GM18526 (cell line): Measurements from ENCODE around the gene CTNNA3.

ENCODE experiments used
- POLR2A ChIP-seq: IDR thresholded peaks from 3 replicates; pipeline ENCODE4 v1.6.1; 2011; ENCODE audit not compliant: insufficient read length; ENCODE audit errors: extremely low read depth

Gene CTNNA3

GRCh38 chr10:66772548-66773471, 923.2 kb downstream of the CTNNA3 start:
- no peak for TF ChIP-seq POLR2A

GRCh38 chr10:66767707-66768106, 928.3 kb downstream of the CTNNA3 start:
- no peak for TF ChIP-seq POLR2A

- TF ChIP-seq POLR2A = no peak
These were observed 933.7 kb downstream of the CTNNA3 start for GRCh38 chr10:66762218-66762729.

- no peak for TF ChIP-seq POLR2A
These were observed 935.1 kb downstream of the CTNNA3 start for GRCh38 chr10:66760941-66761340.

GRCh38 chr10:66755474-66755873, 940.5 kb downstream of the CTNNA3 start:
- no peak for TF ChIP-seq POLR2A

- no peak for TF ChIP-seq POLR2A
These were observed 943.3 kb downstream of the CTNNA3 start for GRCh38 chr10:66752714-66753113.

- no peak for TF ChIP-seq POLR2A
These were observed 947.8 kb downstream of the CTNNA3 start for GRCh38 chr10:66748217-66748616.

GRCh38 chr10:66747451-66747850, 948.5 kb downstream of the CTNNA3 start:
- TF ChIP-seq POLR2A = no peak

- TF ChIP-seq POLR2A = no peak
These were observed 949.3 kb downstream of the CTNNA3 start for GRCh38 chr10:66746711-66747110.

GRCh38 chr10:66746246-66746645, 949.7 kb downstream of the CTNNA3 start:
- no peak for TF ChIP-seq POLR2A

- no peak for TF ChIP-seq POLR2A
These were observed 951.1 kb downstream of the CTNNA3 start for GRCh38 chr10:66744915-66745314.

GRCh38 chr10:66737241-66737640, 958.8 kb downstream of the CTNNA3 start:
- TF ChIP-seq POLR2A = no peak

- TF ChIP-seq POLR2A = no peak
These were observed 972.2 kb downstream of the CTNNA3 start for GRCh38 chr10:66723608-66724400.

- no peak for TF ChIP-seq POLR2A
These were observed 976.5 kb downstream of the CTNNA3 start for GRCh38 chr10:66719483-66719882.

GRCh38 chr10:66717231-66717981, 978.6 kb downstream of the CTNNA3 start:
- no peak for TF ChIP-seq POLR2A

- TF ChIP-seq POLR2A = no peak
These were observed 981.3 kb downstream of the CTNNA3 start for GRCh38 chr10:66714741-66715140.

- no peak for TF ChIP-seq POLR2A
These were observed 982.6 kb downstream of the CTNNA3 start for GRCh38 chr10:66713387-66713786.
